HepG2 (cell line): ENCODE measurements around the gene CMTM2.

Experiments used
- ATF7 ChIP-seq, 2 experiments: fragments of 450-650 bp in 1 of 2; sonication (generic) in 1 of 2; formaldehyde crosslinking in 1 of 2; IDR thresholded peaks; 2 replicates each; pipeline versions ENCODE4 v1.4.0 to v1.6.1; 2016 to 2020; ENCODE audit warnings: antibody characterized with exemption in 1 of 2, mild to moderate bottlenecking in 1 of 2, missing genetic modification reagents in 1 of 2
- EED ChIP-seq: sonication (generic); formaldehyde crosslinking; IDR thresholded peaks from 2 replicates; pipeline ENCODE4 v1.5.0; 2020; ENCODE audit warnings: mild to moderate bottlenecking, missing genetic modification reagents
- EZH2 ChIP-seq: conservative IDR thresholded peaks from 2 replicates; pipeline ENCODE4 v1.6.1; 2012; ENCODE audit warnings: mild to moderate bottlenecking, low read depth, low read length, moderate library complexity
- PHB2 ChIP-seq: fragments of 450-650 bp; IDR thresholded peaks from 2 replicates; pipeline ENCODE4 v1.6.1; 2018; ENCODE audit not compliant: partially characterized antibody
- POLR2AphosphoS5 ChIP-seq: IDR thresholded peaks from 2 replicates; pipeline ENCODE4 v1.6.1; 2012; ENCODE audit warnings: low read depth, low read length
- RXRA ChIP-seq: sonication (generic); formaldehyde crosslinking; IDR thresholded peaks from 2 replicates; pipeline ENCODE4 v1.5.1; 2020; ENCODE audit warnings: missing genetic modification reagents
- SMC3 ChIP-seq: IDR thresholded peaks from 2 replicates; pipeline ENCODE4 v1.6.1; 2011; ENCODE audit warnings: low read length, improper control_type of control experiment
- TAF15 ChIP-seq: fragments of 200-400 bp; formaldehyde crosslinking; IDR thresholded peaks from one replicate; pipeline ENCODE4 v1.6.1; 2018; ENCODE audit warnings: mild to moderate bottlenecking, low read depth, low read length; ENCODE audit not compliant: poor library complexity, severe bottlenecking
- ZFP1 ChIP-seq: IDR thresholded peaks from 2 replicates; pipeline ENCODE4 v1.6.1; 2016
- ZFP36 ChIP-seq: fragments of 150-350 bp; IDR thresholded peaks from 2 replicates; pipeline ENCODE4 v1.6.1; 2018; ENCODE audit warnings: borderline replicate concordance, low read length, low read depth; ENCODE audit not compliant: partially characterized antibody
- ZNF331 ChIP-seq: sonication (generic); formaldehyde crosslinking; IDR thresholded peaks from 2 replicates; pipeline ENCODE4 v1.4.0; 2020; ENCODE audit warnings: missing genetic modification reagents
- TF ChIP-seq, protein P1 (sequence below): sonication (generic); formaldehyde crosslinking; IDR thresholded peaks from 2 replicates; pipeline ENCODE4 v1.8.0; 2022; ENCODE audit warnings: mild to moderate bottlenecking, missing genetic modification reagents, moderate library complexity
- TF ChIP-seq, protein P2 (sequence below): sonication (generic); formaldehyde crosslinking; IDR thresholded peaks from 2 replicates; pipeline ENCODE4 v1.5.0; 2020; ENCODE audit warnings: mild to moderate bottlenecking, missing genetic modification reagents, moderate library complexity

DNA sequence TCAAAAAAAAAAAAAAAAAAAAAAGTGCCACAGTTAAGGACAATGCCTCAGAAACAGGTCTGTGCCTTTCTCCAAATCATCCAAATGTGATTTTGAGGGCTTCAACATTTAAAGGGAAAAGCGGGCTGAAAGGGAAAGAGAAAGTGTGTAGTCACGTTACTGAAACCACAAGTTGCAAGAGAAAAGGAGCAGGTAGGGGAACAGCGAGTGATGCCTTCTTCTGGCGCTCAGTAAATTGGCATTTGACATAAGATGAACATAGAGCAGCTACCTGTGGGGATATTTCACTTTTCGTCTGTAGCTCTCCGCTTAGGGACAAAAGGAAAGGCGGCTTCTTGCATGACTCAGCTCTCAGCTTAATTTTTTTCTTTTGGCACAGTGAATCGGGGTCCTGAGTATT is 11.1 kb downstream of the CMTM2 start:
- TF ChIP-seq ZFP36 (no peak), SMC3 (no peak), ZFP1 (CRISPR knock-in tag) (no peak), ATF7 (IDR thresholded peaks at IDR 0.05) (no peak), ATF7 (CRISPR knock-in tag; IDR thresholded peaks at IDR 0.05) (no peak), TAF15 (no peak), POLR2AphosphoS5 (no peak), PHB2 (no peak), RXRA (CRISPR knock-in tag) (no peak), ZNF331 (no peak), EED (CRISPR knock-in tag) (no peak), EZH2 (no peak)
- TF ChIP-seq, protein P1, sequence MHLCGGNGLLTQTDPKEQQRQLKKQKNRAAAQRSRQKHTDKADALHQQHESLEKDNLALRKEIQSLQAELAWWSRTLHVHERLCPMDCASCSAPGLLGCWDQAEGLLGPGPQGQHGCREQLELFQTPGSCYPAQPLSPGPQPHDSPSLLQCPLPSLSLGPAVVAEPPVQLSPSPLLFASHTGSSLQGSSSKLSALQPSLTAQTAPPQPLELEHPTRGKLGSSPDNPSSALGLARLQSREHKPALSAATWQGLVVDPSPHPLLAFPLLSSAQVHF (CRISPR knock-in tag), result no peak
- TF ChIP-seq, protein P2, sequence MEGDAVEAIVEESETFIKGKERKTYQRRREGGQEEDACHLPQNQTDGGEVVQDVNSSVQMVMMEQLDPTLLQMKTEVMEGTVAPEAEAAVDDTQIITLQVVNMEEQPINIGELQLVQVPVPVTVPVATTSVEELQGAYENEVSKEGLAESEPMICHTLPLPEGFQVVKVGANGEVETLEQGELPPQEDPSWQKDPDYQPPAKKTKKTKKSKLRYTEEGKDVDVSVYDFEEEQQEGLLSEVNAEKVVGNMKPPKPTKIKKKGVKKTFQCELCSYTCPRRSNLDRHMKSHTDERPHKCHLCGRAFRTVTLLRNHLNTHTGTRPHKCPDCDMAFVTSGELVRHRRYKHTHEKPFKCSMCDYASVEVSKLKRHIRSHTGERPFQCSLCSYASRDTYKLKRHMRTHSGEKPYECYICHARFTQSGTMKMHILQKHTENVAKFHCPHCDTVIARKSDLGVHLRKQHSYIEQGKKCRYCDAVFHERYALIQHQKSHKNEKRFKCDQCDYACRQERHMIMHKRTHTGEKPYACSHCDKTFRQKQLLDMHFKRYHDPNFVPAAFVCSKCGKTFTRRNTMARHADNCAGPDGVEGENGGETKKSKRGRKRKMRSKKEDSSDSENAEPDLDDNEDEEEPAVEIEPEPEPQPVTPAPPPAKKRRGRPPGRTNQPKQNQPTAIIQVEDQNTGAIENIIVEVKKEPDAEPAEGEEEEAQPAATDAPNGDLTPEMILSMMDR (CRISPR knock-in tag), result no peak
